ENCODE measurements around the gene CYP26B1. TPM values are rescaled to one million over a fixed set of nuclear protein-coding genes. Genes with fewer than 3 reads are reported as not detected.

The CYP26B1 gene
- total RNA-seq, 3 donors from 2014 or later, result 0.82 to 9.5 (median 2.5) TPM

DNA sequence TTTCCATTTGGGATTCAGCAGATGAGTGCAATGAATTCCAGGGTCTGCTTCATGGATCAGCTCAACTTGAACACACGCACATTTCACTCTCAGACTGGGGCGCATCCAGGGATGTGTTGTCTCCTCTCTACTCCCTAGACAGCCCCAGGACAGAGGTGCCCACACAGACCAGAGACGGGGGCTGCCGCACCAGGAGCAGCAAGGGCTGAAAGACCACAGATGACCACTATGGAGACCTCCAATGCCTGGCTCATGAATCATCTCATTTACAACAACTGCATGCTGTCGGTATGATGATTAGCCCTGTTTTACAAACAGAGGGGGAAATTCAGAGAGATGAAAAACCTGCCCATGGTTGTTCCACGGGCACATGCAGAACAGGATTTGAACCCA, 63.1 kb downstream of the CYP26B1 start:
- H3K36me3 ChIP-seq (ENCODE audit: low read depth), result no peaks in the 10 kb centered on the region
- no peaks in the 10 kb centered on the region for H3K4me1 ChIP-seq (ENCODE audit: low read depth)
- H3K4me3 ChIP-seq, result no peak overlapping the region
- DNase-seq (no peak), ATAC-seq (no peak)
- no peak for TF ChIP-seq CTCF (IDR thresholded peaks at IDR 0.05)
- no peaks in the 10 kb centered on the region for H3K9me3 ChIP-seq
- intact Hi-C loops (cut with DNase I, micrococcal nuclease), result no loop called here

GRCh38 chr2:72083751-72084583, 63.7 kb downstream of the CYP26B1 start:
- intact Hi-C loops (cut with DNase I, micrococcal nuclease), result no loop called here

DNA sequence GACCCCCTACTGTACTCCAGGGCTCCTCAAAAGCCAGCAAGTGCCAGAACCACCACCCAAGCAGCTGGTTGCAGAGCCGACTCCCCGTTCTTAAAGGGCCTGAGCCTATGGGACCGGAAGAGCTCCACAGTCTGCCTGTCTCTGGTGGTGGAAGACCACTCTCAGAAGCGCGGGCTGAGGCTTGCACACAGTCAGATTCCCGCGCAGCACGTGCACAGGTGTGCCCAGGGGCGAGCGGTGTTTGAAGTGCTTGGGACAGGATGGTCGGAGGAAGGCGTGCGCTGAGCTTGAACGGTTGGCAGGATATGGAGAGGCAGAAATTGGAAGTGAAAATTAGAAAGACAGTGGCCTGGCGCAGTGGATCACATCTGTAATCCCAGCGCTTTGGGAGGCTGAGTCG, 64.8 kb downstream of the CYP26B1 start:
- H3K36me3 ChIP-seq (ENCODE audit: low read depth), result no peaks in the 10 kb centered on the region
- H3K4me1 ChIP-seq (ENCODE audit: low read depth), result no peaks in the 10 kb centered on the region
- TF ChIP-seq CTCF (IDR thresholded peaks at IDR 0.05), result no peak
- intact Hi-C loops (cut with DNase I, micrococcal nuclease), result no loop called here
- H3K9me3 ChIP-seq, result no peaks in the 10 kb centered on the region
- no peak for DNase-seq
- ATAC-seq, result no peak
- no peak overlapping the region for H3K4me3 ChIP-seq

More at GRCh38 chr2:72083751-72084583, 63.7 kb downstream of the CYP26B1 start:
- no peak for TF ChIP-seq CTCF (IDR thresholded peaks at IDR 0.05)
- Histone ChIP-seq H3K9me3 (no peaks in the 10 kb centered on the region), H3K4me1 (ENCODE audit: low read depth) (no peaks in the 10 kb centered on the region), H3K4me3 (no peak overlapping the region), H3K36me3 (ENCODE audit: low read depth) (no peaks in the 10 kb centered on the region)
- ATAC-seq (no peak), DNase-seq (no peak)

DNA sequence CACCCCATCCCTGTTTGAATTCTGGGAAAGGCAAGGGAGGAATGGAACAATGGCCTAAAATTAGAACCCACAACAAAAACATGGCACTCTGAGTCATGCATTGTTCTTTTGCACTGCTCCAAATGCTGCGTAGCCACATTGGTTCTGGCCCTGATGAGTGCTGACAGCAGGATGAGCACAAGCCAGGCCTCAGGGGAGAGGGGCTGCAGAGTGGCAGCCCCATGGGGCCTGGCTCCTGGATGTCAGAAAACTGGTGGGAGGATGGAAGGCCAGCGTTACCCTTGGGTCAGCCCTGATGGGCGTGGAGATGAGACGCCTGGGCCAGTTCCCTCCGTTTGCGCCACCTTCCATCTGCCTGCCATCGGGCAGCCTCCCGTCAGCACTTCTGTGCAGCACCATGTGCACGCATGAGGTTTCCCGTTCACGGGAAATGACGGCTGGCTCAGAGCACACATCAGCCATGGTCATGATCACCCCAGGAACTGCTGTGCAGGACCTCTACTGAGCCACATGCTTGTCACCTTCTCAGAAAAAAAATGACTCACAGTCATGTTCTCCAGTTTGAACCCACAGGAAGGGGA, 65.6 kb downstream of the CYP26B1 start:
- TF ChIP-seq CTCF (IDR thresholded peaks at IDR 0.05), result no peak
- H3K36me3 ChIP-seq (ENCODE audit: low read depth), result no peaks in the 10 kb centered on the region
- no peak overlapping the region for H3K4me3 ChIP-seq
- no peaks in the 10 kb centered on the region for H3K9me3 ChIP-seq
- H3K4me1 ChIP-seq (ENCODE audit: low read depth), result no peaks in the 10 kb centered on the region
- DNase-seq (no peak), ATAC-seq (no peak)
- intact Hi-C loops (cut with DNase I, micrococcal nuclease), result no loop called here

- Histone ChIP-seq H3K4me3 (no peak overlapping the region), H3K36me3 (ENCODE audit: low read depth) (no peaks in the 10 kb centered on the region), H3K9me3 (no peaks in the 10 kb centered on the region), H3K4me1 (ENCODE audit: low read depth) (no peaks in the 10 kb centered on the region)
- intact Hi-C loops (cut with DNase I, micrococcal nuclease), result no loop called here
- DNase-seq (no peak), ATAC-seq (no peak)
- TF ChIP-seq CTCF (IDR thresholded peaks at IDR 0.05), result no peak
Observed at GRCh38 chr2:72081451-72081850, 66.2 kb downstream of the CYP26B1 start.
